Gastrocnemius medialis (tissue), 4 donors: ENCODE measurements around the gene MLPH. TPM values are rescaled to one million over a fixed set of nuclear protein-coding genes. Genes with fewer than 3 reads are reported as not detected.

Source experiments
- ATAC-seq, 2 donors: fragments of 150-250 bp; one replicate each; pipeline ENCODE4 v1.9.1; 2016
- DNase-seq, 2 donors: peaks; one replicate each; pipeline ENCODE4 v3.0.0-alpha.2; 2019
- H3K27ac ChIP-seq, 4 donors: fragments of 200-600 bp; sonication (generic); 1 replicate in 1 of 4; 2 replicates in 3 of 4; pipeline ENCODE4 v1.5.1; 2016 to 2018; ENCODE audit warnings: mild to moderate bottlenecking in 2 of 4, moderate library complexity in 1 of 4
- H3K27me3 ChIP-seq, 3 donors: fragments of 200-600 bp; sonication (generic) in 2 of 3; 1 replicate in 1 of 3; 2 replicates in 2 of 3; pipeline versions ENCODE4 v1.5.1 to v1.6.0; 2016 to 2019; ENCODE audit warnings: mild to moderate bottlenecking in 1 of 3, moderate library complexity in 1 of 3
- H3K36me3 ChIP-seq, 2 donors: fragments of 200-600 bp; sonication (generic) in 1 of 2; one replicate each; pipeline ENCODE4 v1.5.1; 2017 to 2018
- H3K4me1 ChIP-seq, 2 donors: fragments of 200-600 bp; sonication (generic) in 1 of 2; one replicate each; pipeline ENCODE4 v1.5.1; 2016 to 2017; ENCODE audit warnings: mild to moderate bottlenecking in 2 of 2
- H3K4me3 ChIP-seq, 4 donors: fragments of 200-600 bp; sonication (generic) in 3 of 4; 1 replicate in 1 of 4; 2 replicates in 3 of 4; pipeline ENCODE4 v1.5.1; 2016 to 2019; ENCODE audit warnings: mild to moderate bottlenecking in 2 of 4
- H3K9me3 ChIP-seq, 3 donors: fragments of 200-600 bp; sonication (generic) in 2 of 3; 1 replicate in 1 of 3; 2 replicates in 2 of 3; pipeline ENCODE4 v1.5.1; 2016 to 2019
- POLR2A ChIP-seq, 2 donors: fragments of 450-650 bp; IDR thresholded peaks; one replicate each; pipeline ENCODE4 v1.6.1; 2017; ENCODE audit warnings: antibody characterized with exemption in 2 of 2, mild to moderate bottlenecking in 2 of 2, moderate library complexity in 2 of 2
- in situ Hi-C, 4 donors: fragments of 200-750 bp; cut with MboI; loops; one replicate each; pipeline versions ENCODE4 v1.15.0 to v1.8.0; 2017; ENCODE audit warnings: low sequenced_read_pairs in 4 of 4
- intact Hi-C: fragments of 100-400 bp; cut with DNase I; formaldehyde crosslinking; loops from one replicate; pipeline ENCODE4 v1.15.1; 2023; ENCODE audit warnings: low total_unique reads
- total RNA-seq, 4 donors: library from RNA; depleted of rRNA; stranded (reverse); fragments of >200 nt; gene quantifications; one replicate each; pipeline versions ENCODE4 v1.1.0 to v1.2.3, GENCODE V29; 2016
- TF ChIP-seq, protein P1 (sequence below), 5 experiments: fragments of 450-650 bp in 3 of 5; fragments of 200-600 bp in 2 of 5; sonication (generic) in 2 of 5; IDR thresholded peaks in 4 of 5; conservative IDR thresholded peaks in 1 of 5; 1 replicate in 4 of 5; 2 replicates in 1 of 5; pipeline ENCODE4 v1.5.1; 2016 to 2019; ENCODE audit warnings: antibody characterized with exemption in 5 of 5, mild to moderate bottlenecking in 3 of 5, moderate library complexity in 3 of 5

The MLPH gene
- total RNA-seq, 4 donors from 2014 or later: 6.5 to 8.7 (median 7.2) TPM

- Histone ChIP-seq H3K36me3 (no peaks in the 10 kb centered on the region), H3K27me3 (no peaks in the 10 kb centered on the region), H3K9me3 (no peaks in the 10 kb centered on the region), H3K4me1 (no peaks in the 10 kb centered on the region), H3K27ac (no peak overlapping the region), H3K4me3 (no peak overlapping the region)
- ATAC-seq (no peak), DNase-seq (no peak)
- in situ Hi-C loops: no loop called here
- intact Hi-C loops: no loop called here
- TF ChIP-seq, protein P1, sequence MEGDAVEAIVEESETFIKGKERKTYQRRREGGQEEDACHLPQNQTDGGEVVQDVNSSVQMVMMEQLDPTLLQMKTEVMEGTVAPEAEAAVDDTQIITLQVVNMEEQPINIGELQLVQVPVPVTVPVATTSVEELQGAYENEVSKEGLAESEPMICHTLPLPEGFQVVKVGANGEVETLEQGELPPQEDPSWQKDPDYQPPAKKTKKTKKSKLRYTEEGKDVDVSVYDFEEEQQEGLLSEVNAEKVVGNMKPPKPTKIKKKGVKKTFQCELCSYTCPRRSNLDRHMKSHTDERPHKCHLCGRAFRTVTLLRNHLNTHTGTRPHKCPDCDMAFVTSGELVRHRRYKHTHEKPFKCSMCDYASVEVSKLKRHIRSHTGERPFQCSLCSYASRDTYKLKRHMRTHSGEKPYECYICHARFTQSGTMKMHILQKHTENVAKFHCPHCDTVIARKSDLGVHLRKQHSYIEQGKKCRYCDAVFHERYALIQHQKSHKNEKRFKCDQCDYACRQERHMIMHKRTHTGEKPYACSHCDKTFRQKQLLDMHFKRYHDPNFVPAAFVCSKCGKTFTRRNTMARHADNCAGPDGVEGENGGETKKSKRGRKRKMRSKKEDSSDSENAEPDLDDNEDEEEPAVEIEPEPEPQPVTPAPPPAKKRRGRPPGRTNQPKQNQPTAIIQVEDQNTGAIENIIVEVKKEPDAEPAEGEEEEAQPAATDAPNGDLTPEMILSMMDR (IDR thresholded peaks at IDR 0.05 in 4 of 5, conservative IDR thresholded peaks at IDR 0.05 in 1 of 5): no peak
- TF ChIP-seq POLR2A (IDR thresholded peaks at IDR 0.05): no peak
Observed at GRCh38 chr2:237530472-237531433, 43.7 kb downstream of the MLPH start.

DNA sequence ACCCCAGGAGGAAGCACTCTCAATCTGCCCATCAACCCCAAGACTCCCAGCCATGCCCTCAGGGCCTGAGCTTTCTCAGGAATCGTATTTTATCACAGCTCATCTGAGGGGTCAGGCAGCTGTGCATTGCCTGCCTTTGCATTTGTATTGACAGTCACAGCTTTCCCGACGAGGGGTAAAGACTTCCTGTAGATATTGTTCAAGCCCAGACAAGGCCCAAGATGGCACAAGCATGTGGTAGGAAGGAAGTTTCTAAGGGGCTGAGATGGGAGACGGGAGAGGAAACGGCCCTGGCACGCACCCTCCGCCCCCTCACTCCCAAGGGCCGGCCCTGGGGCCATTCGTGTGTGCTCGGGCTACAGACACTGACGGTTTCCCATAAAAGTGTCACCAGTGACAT is 45.1 kb downstream of the MLPH start:
- Histone ChIP-seq H3K9me3 (no peaks in the 10 kb centered on the region), H3K27me3 (no peaks in the 10 kb centered on the region), H3K27ac (no peak overlapping the region), H3K4me3 (no peak overlapping the region), H3K4me1 (no peaks in the 10 kb centered on the region), H3K36me3 (no peaks in the 10 kb centered on the region)
- intact Hi-C loops (no loop called here), in situ Hi-C loops (no loop called here)
- ATAC-seq: no peak
- TF ChIP-seq, protein P1 (IDR thresholded peaks at IDR 0.05 in 4 of 5, conservative IDR thresholded peaks at IDR 0.05 in 1 of 5): no peak
- no peak for TF ChIP-seq POLR2A (IDR thresholded peaks at IDR 0.05)
- no peak for DNase-seq

DNA sequence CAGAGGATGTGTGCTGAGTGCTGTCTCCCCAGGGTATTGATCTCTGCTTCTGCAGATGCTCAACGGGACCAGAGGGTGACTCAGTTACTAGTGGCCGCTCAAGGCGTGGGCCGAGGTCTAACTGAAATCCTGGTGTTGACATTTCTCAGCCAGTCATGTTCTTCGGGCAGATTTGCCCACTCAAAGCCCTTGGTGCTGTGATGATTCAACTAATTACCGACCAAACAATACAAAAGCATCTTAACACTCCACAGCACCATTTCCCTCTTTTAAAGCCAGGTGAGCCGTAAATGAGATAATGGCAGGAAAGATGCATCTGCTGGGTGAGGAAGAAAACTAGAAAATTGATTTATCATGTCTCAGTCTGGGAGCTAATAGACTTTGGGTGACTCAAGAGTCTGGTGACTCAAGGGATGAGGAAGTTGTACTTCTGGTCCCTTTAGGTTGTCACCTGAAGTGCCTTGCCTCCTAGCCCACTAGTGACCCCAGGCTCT is 46.7 kb downstream of the MLPH start:
- H3K36me3 ChIP-seq: no peaks in the 10 kb centered on the region
- DNase-seq (no peak), ATAC-seq (no peak)
- H3K9me3 ChIP-seq: no peaks in the 10 kb centered on the region
- intact Hi-C loops (no loop called here), in situ Hi-C loops (no loop called here)
- no peak overlapping the region for H3K27ac ChIP-seq
- H3K4me1 ChIP-seq: no peaks in the 10 kb centered on the region
- no peak for TF ChIP-seq POLR2A (IDR thresholded peaks at IDR 0.05)
- TF ChIP-seq, protein P1 (IDR thresholded peaks at IDR 0.05 in 4 of 5, conservative IDR thresholded peaks at IDR 0.05 in 1 of 5): no peak
- no peaks in the 10 kb centered on the region for H3K27me3 ChIP-seq
- no peak overlapping the region for H3K4me3 ChIP-seq

DNA sequence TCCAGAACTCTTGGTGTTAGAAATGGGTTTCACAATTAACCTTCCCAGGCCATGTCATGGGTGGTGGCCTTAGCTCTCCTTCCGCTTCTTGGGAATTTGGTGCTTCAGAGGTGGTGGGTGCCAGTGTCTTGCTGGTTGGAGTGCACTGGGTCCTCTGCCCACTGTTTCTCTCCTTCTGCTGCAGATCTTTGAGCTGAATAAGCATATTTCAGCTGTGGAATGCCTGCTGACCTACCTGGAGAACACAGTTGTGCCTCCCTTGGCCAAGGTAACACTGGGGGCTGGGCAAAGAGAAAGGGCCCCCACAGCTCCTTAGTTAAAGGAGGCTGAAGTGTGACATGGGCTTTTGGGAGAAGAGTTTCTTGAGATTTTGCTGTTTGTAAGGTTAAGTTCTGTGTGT is 47.3 kb downstream of the MLPH start:
- ATAC-seq: no peak
- TF ChIP-seq, protein P1 (IDR thresholded peaks at IDR 0.05 in 4 of 5, conservative IDR thresholded peaks at IDR 0.05 in 1 of 5): no peak
- TF ChIP-seq POLR2A (IDR thresholded peaks at IDR 0.05): no peak
- no peaks in the 10 kb centered on the region for H3K36me3 ChIP-seq
- DNase-seq: no peak
- in situ Hi-C loops: no loop called here
- intact Hi-C loops: no loop called here
- no peak overlapping the region for H3K4me3 ChIP-seq
- no peaks in the 10 kb centered on the region for H3K9me3 ChIP-seq
- H3K27me3 ChIP-seq: no peaks in the 10 kb centered on the region
- no peaks in the 10 kb centered on the region for H3K4me1 ChIP-seq
- no peak overlapping the region for H3K27ac ChIP-seq
